ENCODE results near the gene PTPRN2.
"Not testable (repeated sequence)": the region's sequence is repeated elsewhere in the genome, so short reads cannot be mapped to it uniquely, and the experiment has no call there.

The PTPRN2 gene

DNA sequence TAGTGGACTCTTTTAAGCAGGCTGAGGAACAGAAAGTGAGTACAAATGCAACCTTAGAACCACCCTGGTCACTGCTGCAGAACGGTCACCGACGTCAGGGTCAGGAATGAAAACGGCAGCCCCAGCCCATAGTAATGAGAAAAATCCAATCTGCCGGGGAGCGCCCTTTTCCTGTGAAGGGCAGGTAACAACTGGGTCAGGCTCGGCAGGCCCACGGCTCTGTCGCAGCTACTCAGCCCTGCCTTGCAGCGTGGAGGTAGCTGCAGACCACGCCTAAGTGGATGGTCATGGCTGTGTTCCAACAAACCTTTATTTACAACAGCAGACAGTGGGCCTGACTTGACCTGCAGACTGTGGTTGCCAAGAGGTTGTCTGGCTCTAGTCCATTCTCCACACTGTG is 687.6 kb downstream of the PTPRN2 start:
- TF ChIP-seq, protein P1, sequence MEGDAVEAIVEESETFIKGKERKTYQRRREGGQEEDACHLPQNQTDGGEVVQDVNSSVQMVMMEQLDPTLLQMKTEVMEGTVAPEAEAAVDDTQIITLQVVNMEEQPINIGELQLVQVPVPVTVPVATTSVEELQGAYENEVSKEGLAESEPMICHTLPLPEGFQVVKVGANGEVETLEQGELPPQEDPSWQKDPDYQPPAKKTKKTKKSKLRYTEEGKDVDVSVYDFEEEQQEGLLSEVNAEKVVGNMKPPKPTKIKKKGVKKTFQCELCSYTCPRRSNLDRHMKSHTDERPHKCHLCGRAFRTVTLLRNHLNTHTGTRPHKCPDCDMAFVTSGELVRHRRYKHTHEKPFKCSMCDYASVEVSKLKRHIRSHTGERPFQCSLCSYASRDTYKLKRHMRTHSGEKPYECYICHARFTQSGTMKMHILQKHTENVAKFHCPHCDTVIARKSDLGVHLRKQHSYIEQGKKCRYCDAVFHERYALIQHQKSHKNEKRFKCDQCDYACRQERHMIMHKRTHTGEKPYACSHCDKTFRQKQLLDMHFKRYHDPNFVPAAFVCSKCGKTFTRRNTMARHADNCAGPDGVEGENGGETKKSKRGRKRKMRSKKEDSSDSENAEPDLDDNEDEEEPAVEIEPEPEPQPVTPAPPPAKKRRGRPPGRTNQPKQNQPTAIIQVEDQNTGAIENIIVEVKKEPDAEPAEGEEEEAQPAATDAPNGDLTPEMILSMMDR (IDR thresholded peaks at IDR 0.05; ENCODE audit: low read depth, low read length) = no peak
- no peak for DNase-seq (ENCODE audit: extremely low read depth, low read depth)

DNA sequence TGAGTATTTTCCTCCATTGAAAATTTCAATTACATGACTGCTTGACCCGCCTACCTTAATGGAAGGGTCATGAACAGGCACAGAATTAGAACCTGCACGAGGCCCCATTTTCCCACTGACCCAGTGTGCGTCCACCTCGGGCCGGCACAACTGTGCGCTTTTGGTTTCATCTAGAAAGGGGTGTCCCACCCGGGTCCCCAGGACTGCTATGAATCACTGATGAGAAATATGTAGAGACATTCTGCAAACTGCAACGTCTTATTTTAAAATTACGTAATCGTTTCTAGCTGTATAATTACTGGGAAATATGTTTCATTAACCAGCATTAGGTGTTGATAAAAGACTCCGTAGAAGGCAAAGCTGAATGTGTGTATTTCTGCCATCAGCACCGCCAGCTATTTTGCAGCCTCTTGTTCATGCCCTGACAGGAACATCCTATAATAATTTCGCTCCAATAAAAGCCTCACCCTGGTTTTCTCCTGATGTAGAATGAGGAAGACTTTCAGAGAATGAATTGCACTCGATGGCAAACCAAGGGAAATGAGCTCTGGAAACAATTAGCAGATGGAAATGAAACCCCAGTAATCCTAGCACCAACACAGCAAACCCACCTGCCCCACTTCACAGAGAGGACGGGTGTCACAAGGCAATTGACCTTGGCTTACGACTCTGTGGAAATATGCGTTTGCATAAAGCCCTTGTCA is 688.7 kb downstream of the PTPRN2 start:
- TF ChIP-seq, protein P1 (IDR thresholded peaks at IDR 0.05; ENCODE audit: low read depth, low read length) = no peak
- no peak for DNase-seq (ENCODE audit: extremely low read depth, low read depth)

DNA sequence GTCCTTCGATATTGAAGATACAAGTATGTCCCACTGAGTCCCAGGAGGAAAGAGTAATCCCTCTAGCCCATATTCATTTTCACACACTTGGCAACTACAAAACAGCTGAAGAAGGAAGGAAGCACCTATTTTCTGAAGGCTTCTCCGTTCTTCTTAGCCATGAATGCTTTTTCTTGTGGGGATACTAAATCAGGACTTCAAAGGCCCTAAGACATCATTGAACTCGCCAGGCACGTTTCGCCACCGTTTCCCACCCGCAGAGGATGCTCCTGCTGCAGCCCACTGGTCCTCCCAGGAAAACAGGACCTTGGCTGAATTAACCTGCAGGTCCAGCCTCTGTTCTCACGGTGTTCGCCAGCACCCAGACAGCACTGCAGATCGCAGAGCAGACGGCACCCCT is 689.4 kb downstream of the PTPRN2 start:
- TF ChIP-seq, protein P1 (IDR thresholded peaks at IDR 0.05; ENCODE audit: low read depth, low read length) = no peak
- no peak for DNase-seq (ENCODE audit: extremely low read depth, low read depth)

DNA sequence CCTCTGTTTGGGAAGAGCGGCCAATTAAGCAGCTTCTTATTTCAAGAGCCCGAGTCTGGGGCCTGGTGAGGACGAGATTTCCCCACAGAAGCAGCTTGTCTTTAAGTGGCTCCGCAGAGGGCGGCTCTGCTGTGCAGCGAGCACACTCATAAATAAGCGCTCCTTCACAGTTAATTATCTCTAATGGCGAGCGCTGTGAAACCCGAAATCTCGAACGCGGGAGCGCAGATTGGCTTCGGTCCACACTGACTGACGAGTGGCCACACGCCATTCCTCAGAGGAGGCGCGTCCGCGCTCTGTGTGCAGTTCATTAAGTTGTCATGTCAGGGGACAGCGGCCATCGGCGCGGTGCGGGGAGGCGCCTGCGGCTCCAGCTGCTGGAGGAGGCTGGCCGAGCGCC is 689.9 kb downstream of the PTPRN2 start:
- DNase-seq (ENCODE audit: extremely low read depth, low read depth) = no peak
- TF ChIP-seq, protein P1 (IDR thresholded peaks at IDR 0.05; ENCODE audit: low read depth, low read length) = no peak

DNA sequence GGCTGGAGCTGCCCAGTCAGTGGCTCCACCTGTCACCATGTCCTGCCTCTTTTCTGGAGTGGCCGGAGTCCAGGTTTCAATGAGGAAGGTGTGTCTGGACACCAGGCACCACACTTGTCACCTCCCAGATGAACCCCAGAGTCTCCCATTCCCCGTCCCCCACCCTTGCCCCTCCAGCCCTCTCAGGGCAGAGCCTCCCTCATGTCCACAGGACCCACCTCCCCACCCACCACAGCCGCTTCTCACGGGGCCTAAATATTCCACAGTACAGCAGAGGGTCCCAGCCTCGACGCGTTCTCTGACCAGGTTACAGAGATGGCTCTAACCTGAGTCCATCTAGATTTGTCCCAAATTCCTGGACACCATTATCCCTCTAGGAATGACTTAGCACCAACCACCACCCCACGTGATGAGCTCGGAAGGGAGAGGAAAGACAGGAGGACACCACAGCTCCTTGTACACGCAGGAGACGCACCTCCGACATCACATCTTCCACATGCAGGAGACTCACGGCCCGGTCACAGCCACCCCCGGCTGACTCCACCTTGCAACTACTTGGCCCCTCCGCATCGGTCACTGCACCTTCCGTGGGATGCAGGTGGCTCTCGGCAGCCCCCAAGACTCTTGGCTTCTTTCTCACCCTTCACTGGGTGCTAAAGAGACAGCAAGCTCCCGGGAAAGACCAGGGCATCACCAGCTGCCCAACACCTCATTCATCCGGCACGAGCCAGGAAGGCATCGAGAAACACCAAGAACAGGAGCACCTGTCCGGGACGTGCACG is 690.7 kb downstream of the PTPRN2 start:
- TF ChIP-seq, protein P1 (IDR thresholded peaks at IDR 0.05; ENCODE audit: low read depth, low read length) = no peak
- no peak for DNase-seq (ENCODE audit: extremely low read depth, low read depth)

DNA sequence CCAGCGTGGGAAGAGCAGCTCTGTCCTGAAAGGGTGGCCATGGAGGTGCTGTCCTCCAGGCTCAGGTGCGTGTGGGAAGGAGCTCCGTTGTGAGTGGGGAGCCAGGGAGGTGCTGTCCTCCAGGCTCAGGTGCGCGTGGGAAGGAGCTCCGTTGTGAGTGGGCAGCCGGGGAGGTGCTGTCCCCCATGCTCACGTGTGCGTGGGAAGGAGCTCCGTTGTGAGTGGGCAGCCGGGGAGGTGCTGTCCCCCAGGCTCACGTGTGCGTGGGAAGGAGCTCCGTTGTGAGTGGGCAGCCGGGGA is 691.3 kb downstream of the PTPRN2 start:
- DNase-seq (ENCODE audit: extremely low read depth, low read depth) = not testable (repeated sequence)

DNA sequence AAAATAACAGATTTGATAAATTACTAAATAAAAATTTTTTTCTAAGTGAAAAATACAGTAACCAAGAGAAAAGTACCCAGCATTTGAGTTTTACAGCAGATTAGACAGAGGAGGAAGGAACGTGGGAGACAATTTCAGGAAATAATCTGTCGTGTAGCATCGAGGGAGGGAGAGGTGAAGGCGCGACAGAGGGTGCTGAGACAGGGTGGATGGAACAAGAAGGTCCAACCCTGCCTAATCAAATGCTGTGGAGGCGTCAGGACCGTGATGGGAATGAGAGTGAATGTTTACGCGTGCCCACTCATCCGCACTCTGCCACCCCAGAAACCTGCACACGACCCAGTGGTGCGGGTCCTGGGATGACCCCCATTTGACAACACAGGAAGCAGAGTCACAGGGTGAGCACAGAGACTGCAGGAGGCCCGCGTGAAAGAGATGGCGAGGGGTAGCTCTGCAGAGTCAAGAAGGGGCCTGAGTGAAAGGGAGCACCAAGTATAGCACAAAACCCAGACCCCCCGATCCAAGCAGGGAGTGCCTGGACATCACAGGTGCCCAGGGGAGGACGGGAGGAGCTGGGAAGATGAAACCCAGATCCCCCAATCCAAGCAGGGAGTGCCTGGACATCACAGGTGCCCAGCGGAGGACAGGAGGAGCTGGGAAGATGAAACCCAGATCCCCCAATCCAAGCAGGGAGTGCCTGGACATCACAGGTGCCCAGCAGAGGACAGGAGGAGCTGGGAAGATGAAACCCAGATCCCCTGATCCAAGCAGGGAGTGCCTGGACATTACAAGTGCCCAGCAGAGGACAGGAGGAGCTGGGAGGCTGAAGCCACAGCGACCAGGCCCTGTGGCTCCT is 691.9 kb downstream of the PTPRN2 start:
- no peak for DNase-seq (ENCODE audit: extremely low read depth, low read depth)
- TF ChIP-seq, protein P1 (IDR thresholded peaks at IDR 0.05; ENCODE audit: low read depth, low read length) = no peak

DNA sequence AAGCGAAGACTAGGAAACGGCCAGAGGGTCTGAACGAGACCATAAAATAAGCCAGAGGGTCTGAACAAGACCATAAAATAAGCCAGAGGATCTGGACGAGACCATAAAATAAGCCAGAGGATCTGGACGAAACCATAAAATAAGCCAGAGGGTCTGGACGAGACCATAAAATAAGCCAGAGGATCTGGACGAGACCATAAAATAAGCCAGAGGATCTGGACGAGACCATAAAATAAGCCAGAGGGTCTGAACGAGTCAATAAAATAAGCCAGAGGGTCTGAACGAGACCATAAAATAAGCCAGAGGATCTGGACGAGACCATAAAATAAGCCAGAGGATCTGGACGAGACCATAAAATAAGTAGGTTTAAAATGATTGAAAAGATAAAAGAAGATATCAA is 692.5 kb downstream of the PTPRN2 start:
- not testable (repeated sequence) for DNase-seq (ENCODE audit: extremely low read depth, low read depth)

Data from AG09319 (cell line).